ENCODE measurements around the gene GNG11.
"Not testable (repeated sequence)": the region's sequence is repeated elsewhere in the genome, so short reads cannot be mapped to it uniquely, and the experiment has no call there.

Gene GNG11

DNA sequence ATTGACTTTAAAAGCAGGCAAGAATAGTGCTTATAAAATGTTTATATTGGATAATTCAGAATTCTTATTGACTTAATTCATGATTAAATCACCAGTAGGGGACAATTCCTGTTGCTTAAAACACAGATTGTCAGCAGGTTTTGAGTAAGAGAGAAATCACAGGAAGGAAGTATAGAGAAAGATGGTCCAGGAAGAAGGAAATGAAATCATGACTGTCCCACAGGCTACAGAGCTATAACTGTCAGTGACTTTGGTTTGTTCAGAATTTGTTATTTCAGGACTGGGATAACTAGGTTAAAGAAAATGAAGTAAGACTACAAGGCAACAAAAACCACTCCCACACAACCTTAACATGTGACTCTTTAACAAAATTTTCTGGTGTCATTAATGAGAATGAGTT lies 8.3 kb upstream of the GNG11 start:
- no peak for DNase-seq

DNA sequence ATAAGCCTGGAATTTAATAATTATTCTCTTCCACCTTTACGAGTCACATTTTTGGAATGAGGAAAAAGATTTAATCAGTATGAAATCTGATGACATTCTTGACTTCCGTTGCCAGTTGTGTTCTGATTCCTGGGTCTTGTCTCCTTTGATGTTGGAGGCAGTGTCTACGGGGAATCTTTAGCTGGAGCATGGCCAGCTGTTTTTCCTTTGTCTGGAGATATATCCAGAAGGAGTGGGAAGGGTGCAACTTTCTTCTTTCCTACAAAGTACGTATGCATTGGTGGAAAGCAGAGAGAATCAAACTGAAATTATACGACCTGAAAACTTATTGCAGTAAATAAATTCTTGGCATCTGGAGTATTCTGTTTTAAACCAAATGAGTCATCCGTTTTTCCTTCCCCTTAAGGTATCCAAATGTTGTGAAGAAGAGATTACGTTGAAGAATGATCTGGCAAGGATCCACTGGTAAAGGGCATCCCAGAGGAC lies 6.9 kb upstream of the GNG11 start:
- no peak for DNase-seq

DNA sequence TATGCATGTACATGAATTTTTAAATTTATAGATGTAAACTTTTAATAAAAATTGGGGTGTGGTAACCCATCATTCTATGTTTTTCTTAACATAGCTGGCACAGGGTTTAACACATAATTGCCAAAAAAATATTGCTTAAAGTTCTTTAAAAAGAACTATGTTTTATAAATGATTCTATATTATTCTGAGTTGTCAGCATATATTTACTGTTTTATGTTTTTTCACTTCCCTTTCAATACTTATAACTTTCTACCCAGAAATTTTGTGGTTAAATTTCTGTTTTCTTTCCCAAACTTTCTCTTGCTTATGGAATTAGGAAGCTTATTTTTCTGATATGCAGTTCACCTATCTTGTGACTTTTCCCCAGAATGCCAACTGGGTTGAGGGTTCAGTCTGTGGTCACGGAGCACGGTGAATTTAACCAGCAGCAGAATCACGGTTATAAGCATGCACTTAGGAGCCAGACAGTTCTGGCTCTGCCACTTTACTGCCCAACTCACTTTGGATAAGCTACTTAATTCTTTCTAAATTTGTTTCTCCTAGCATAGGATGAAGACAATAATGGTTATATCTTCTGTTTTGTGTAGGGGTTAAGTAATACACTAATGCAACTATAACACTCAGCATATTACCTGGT lies 6.2 kb upstream of the GNG11 start:
- DNase-seq: not testable (repeated sequence)

DNA sequence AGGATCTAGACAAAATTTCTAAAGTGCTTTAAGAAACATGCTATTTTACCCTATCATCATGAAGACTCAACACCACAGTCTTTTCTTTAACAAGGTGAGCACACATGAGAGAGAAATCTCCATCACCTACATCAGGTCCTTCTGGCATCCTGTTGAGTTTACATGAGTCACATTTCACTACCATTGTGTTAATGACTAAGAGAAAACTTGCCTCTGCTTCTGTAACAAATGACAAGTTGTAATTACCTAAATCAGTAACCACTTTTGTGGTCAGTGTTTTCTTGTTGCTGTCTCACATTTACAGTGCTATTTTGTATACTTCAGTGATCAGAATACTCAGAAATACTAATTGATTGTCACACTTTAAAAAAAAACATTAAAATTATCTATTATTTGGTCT lies 5.6 kb upstream of the GNG11 start:
- not testable (repeated sequence) for DNase-seq

DNA sequence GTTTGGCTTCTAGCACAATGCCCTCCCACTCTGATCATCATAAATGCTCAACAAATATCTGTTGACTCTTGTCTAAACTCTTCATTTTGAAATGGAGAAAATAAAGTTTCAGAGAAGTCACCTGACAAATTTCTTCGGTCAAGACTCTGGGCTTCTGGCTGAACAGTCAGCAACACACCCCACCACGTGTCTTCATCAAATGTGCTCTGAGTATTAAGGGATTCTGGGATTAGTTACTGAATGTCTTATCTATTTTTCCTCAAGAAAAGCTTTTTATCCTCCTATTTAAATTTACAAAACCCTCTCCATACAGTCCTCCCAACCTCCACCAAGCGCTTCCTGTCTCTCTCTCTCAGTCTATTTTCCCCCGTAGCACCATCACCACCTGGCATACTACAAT lies 5.2 kb upstream of the GNG11 start:
- DNase-seq: not testable (repeated sequence)

DNA sequence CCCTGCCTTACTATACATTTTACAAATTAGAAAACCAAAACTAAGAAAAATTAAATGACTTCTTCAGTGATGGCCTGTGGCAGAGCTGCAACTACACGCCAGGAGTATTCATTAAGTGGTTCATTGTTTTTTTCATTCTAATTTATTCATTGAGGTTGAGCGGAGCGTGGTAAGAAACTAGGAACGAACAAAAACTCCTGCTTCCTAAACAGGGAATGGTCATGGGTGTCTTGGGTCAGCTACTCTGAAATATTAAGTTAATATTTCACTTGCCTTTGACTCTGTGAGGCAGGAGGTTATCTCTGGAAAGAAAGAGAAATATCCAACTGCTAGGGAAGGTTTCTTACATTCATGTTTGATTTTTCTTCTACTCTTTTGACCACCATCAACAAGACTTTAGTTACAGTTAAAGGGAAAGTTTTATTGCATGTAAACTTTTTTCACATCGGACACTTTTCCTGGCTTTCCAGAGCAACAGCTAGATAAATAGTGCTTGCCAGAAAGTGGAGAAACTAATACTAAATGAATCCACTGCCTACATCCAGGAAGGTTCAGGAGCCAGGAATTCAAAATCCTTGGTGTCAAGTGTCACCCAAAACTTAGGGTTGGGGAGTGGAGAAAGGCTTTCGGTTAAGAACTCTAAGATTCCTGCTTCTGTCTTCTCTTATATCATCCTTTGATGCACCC lies 896 bp upstream of the GNG11 start:
- no peak for DNase-seq

DNA sequence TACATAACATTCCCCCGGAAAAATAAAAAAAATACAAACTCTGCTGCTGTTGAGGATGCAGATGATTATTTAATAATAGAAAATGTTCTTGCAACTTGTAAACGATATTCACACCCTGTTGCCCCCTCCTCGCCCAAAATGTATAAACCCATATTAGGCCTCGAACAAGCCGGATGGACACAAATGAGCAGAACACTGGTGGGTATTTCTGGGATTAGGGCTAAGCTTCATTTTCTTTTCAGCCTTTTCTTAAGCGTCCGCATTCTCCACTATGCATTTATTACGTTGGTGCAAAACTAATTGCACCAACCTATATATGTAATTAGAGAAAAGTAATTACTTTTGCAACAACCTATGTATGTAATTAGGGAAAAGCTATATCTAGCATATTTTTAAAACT lies 349 bp upstream of the GNG11 start:
- no peak for DNase-seq

DNA sequence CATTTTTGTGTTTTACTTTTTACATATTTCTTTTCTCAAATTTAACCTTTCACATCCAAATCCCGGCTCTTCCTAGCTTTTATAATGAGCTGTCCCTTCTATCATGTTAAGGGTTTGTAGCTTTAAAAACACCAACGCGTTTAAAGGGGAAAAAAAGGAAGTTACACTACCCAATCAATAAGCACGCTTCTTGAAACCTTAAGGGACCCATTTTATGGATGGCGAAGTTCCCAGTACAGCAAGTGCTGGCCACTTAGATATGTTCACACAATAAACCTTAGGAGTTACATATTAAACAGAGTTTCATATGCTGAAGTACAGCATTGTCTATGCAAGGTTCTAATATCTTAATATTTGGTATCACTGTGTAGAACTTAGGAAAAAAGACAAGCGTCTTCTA lies 1.8 kb downstream of the GNG11 start:
- no peak for DNase-seq

DNA sequence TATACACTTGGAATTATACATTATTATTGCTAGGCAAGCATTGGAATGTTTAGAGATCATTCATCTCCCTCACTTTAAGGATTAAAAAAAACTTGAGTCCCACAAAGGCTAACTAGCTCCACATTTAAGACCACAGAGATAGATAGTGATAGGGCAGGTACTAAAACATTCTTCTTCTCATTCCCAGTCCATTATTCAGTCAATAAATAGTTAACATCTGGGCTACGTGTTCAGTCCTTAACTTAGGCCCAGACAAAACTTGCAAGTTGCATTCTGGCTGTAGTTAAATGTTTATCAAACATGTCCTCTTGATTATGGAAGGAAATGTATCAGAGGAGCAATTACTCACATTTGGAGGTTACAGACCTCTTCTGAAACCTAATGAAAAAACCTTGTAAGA lies 2.4 kb downstream of the GNG11 start:
- no peak for DNase-seq

DNA sequence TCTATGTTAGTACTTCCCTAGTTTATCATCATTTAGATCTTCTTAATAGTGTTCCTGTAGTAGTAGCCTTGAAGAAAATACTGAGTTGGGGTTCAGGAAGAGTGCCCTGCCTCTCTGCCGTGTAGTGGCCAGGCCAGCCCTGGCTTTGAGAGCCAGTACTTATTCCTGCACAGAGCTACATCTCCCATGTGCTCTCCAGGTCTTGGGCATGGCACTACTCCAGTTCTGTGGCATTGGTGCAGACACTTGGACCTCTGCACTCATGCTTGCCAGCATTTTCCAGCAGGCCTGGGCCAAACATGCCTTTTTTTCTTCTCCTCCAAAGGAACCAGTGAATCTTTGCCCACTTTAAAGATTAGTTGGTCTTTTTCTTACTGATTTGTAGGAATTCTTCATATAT lies 5.3 kb downstream of the GNG11 start:
- DNase-seq: no peak

DNA sequence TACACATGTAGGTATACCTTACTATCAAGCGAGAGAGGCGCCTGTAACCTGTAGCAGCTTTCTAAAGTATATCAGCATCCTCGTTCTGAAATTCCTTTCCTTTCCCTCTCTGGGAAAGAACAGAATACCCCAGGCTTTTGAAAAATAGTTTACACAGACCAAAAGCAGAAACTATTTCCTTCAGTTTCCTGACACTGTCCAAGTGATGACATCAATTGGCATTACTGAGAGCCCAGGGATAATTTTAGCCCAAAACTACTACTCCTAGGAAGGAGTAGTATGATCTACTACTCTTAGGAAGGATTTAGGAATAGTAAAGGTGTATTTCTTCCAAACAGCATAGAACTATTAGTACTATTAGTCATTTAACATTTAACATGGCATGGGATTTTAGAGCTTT lies 6.0 kb downstream of the GNG11 start:
- no peak for DNase-seq

DNA sequence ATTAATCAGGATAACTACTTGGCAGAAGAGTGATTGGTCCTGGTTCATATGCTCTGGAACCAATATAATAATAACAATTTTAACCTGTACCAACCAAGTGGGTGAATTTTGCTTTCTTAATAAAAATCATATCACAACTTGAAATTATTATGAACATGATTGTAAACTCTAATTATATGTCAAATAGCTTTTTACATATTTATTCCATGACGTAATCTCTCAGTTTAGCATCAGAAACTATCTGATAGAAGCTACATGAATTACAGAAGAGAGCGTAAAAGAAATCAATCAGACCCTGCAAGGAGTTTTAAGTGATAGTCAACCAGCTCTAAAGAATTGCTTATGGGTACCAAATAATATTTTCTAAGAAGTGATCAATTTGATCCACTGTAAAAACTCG lies 10.1 kb downstream of the GNG11 start:
- no peak for DNase-seq

DNA sequence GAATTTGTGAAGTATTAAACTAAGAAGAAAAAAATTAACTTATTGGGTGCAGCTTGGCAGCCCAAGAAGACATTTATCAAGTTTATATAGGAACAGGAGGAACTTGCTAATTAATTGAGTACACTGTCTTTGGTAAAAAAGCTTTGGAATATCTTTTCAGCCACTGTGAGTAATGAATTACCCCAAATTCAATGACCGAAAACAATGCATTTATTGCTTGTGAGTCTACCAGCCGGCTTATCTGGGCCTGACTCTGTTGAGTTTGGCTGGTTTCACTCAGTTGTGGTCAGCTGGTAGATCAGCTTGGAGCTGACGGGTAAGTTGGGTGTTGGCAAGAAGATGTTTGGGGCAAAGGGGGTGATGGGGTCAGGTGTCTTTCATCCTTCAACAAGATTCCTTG lies 11.6 kb downstream of the GNG11 start:
- no peak for DNase-seq

DNA sequence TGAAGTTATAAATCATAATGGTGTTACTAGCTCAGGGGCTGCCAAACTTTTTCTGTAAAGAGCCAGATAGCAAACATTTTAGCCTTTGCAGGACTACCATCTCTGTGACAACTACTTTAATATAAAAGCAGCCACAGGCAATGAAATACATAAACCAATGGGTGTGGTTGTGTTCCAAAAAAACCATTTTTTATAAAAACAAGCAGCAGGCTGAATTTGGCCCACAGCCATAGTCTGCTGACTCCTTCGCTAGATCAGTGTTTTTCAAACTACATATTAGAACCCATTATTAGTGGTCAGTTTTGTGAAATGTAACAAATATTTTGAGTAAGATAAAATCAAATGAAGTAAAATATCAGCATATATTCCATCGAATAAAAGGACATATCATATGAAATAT lies 13.6 kb downstream of the GNG11 start:
- no peak for DNase-seq

DNA sequence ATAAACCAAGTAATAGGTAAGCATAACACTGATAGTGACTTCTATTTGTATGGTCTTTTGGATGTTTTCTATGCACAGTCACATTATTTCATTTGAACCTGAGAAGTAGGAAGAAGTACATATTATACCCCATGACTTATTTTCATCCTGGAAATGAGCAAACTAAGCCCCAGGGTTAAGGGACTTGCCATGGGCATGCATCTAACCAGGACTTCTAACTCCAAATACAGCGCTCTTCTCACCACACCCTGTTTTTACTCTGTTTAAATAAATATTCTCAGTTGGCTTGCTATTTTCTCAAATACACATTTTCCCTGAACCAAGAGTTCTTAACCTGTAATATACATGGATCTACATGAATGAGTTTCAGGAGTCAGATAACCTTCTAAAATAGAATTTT lies 16.3 kb downstream of the GNG11 start:
- DNase-seq: no peak

DNA sequence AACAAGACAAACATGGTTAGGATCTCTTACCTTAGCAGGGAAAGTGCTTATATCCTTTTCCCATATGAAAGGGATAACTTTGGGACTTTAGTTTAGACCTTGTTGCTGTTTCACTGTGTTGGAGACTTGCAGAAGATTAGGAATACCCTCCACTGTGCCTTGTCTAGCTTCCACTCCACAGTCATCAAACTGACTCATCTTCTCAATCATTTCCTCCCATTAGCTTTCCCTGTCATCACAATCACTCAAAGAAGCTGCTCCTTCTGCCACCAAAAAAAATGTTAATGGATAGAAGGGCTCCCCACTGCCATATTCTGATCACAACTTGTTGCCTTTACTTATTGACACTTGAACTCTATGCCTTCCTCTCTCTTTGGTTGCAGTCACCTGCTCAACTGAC lies 16.8 kb downstream of the GNG11 start:
- DNase-seq: no peak

DNA sequence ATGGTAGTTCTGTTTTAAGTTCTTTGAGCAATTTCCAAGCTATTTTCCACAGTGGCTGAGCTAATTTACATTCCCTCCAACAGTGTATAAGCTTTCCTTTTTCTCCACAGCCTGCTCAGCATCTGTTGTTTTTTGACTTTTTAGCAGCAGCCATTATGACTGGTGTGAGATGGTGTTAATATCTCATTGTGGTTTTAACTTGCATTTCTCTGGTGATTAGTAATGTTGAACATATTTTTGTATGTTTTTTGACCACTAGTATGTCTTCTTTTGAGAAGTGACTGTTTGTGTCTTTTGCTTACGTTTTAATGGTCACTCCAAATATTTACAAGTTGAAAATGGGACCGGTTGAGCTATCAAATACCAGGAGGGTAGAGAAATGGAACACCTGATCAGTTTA lies 20.4 kb downstream of the GNG11 start:
- no peak for DNase-seq

DNA sequence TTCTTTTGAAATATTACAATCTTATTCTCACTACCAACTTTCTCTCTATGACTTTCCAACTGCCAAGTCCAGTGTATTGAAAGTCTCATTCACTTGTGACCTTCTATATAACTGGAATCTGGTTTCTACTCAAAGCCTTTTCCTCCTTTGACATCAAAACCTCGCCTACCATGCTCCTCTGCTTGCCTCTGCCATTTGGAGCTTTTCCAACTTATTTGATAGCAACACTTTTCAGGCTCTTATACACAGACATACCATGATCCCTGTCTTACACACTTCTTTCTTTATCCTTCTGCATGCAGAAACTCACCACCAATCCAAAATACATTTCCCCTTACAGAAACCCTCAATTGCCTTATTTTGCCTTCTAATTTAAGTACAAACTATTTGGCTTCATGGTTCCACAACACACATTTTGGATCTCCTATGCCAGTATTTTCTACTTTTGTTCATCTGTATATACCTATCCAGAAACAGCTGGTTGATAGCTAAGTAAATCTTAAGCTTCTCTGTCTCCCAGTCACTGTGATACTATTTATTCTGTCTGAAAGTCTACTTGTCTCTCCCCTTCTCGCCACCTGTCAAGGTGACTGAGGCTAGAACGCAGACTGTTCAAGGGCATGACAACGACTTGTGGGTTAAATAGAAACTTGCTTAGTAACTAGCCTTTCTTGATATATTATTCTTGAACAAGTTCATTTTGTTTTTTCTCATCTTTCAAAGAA lies 22.4 kb downstream of the GNG11 start:
- DNase-seq: no peak

DNA sequence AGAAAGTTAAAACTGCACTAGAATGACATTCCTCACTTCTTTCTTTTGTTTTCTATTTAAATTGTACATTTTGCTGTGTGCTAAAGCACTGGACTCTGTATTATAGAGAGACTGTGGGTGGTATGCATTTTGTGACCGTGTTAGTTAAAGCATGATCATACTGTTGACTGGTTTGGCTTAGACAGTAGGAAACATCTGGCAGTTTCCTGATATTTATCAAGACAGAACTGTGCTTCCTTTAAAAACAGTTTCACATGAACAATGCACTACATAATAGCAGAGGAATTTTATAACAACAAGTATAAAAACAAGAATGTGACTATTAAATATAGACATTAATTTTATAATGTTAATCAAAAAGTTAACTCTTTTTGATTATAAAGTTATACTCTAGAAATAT lies 23.1 kb downstream of the GNG11 start:
- no peak for DNase-seq

DNA sequence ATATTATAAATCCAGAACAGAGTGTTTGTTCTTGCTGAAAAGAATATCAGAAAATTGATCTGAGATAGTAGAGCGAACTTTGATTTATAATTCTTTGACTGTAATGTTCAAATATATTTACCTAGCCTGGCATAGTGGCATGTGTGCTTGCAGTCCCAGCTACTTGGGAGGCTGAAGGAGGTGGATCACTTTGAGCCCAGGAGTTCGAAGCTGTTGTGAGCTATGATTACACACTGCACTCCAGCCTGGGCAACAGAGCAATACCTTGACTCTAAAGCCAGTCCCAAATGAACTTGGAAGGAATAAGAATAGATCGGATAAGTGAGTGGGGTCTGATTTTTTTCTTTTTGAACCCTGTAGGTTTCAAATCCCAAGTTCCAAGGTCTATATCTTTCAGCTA lies 23.5 kb downstream of the GNG11 start:
- DNase-seq: no peak

DNA sequence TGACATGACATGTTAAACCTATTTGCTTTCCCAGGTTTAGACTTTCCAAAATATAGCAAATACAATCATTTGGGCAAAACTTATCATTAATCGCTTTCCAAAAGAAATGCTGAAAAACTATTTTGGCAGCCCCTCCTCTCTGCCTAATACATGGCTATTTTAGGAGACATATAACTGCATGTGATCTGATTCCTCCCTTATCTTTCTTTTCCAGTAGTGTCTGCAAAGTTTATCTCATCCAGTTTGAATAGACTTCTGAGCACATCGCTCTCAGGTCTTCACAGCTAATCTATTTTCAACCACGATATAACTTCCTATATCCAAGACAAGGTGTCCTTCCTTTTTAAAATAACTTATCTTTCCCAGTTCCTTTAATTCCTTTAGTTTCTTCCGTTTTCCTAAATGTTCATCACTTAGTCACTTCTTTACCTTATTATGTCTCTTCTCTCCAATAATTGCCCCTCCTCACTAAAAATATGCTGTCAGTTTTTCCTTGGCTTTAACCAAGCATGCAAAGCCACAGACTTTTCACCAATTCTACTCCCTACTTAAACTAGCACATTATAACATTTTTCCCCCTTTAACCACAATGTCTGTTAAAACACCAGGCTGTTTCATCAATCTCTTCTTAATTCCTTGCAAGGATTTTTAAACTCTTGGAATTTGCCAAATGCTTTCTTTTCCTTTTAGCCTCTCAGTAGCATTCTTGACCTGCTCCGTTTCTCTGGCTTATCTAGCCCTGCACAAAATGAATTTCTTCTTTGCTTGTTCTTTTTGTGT lies 24.4 kb downstream of the GNG11 start:
- no peak for DNase-seq

DNA sequence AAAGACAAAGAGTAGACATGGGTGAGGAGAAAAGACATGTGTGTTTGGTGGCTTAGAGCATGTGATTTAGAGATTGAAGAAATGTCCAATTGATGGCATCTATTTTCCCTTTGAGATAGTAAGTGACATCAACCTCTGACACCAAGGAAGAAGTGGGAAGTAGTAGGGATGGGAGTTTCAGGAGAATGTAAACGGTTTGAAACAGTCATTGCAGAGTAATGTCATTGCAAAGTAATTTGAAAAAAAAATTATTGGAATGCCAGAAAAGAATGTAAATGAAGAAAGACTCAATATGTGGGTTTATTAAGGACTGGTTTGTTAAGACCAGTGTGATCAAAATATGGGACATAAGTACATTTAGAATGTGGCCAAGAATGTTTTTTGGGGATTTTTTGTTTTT lies 26.6 kb downstream of the GNG11 start:
- DNase-seq: no peak

DNA sequence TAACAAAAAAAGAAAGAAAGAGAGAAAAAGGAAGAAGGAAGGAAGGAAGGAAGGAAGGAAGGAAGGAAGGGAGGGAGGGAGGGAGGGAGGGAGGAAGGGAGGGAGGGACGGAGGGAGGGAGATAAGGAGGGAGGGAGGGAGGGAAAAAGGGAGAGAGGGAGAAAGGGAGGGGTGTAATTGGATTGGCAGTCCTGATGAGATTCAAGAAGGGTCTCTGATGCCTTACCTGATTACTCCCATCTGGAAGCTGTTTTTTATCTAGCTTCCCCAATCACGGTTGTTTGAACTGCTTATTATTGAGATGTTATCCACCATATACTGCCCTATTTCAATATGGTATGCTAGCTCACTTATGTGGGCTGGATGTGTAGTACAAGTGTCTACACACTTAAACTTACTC lies 27.3 kb downstream of the GNG11 start:
- no peak for DNase-seq

DNA sequence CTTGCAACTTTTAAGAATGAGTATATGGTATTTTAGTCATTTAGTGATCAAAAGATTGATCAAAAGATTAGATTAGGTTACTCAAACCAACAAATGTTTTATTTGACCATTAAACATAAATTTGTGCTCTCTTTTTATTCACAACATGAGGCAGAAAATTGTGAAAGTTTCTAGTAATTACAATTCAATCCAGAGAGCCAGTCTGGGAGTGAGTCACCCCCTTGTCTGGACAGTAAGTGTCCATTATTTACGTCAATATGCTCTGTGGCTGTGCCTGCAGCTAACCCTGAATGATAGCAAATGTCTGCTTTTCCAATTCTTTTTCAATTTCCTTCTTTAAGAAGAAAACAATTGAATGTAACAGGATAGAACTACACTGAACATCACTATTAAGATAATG lies 27.9 kb downstream of the GNG11 start:
- DNase-seq: no peak

All from NCI-H2171 (cell line).